GM20431 (cell line): Measurements from ENCODE around the gene COQ8B.

Experiments
- in situ Hi-C: fragments of 300-500 bp; cut with MseI, MboI; formaldehyde crosslinking; loops from one replicate; pipeline ENCODE4 v1.15.0; 2020; ENCODE audit warnings: low sequenced_read_pairs; ENCODE audit not compliant: unreplicated experiment

Gene COQ8B

DNA sequence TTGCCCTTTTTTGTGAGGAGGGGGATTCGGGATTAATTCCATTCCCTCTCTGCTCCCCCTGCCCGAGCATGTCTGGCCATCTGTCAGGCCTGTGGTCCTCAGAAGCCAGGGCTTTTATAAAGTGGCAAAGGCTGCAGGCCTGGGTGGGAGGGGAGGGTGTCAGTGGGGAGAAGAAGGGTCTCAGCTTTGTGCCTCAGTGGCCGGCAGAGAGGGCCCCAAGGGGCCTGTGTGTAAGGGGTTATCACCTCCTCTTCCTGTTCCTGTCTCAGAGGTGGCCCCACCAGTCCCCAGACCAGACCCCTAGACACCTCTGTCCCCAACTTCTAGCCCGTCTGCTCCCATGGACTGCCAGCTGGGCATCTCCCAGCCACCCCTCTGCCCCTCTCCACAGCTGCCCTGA lies 22.8 kb downstream of the COQ8B start:
- in situ Hi-C loops: no loop called here

- in situ Hi-C loops: no loop called here
Measured at GRCh38 chr19:40693150-40693788, 23.4 kb downstream of the COQ8B start.

- in situ Hi-C loops: no loop called here
Measured at GRCh38 chr19:40692212-40692551, 24.5 kb downstream of the COQ8B start.

- in situ Hi-C loops: no loop called here
Measured at GRCh38 chr19:40691421-40692211, 25.1 kb downstream of the COQ8B start.

GRCh38 chr19:40690693-40691420 lies 25.8 kb downstream of the COQ8B start:
- in situ Hi-C loops: no loop called here

DNA sequence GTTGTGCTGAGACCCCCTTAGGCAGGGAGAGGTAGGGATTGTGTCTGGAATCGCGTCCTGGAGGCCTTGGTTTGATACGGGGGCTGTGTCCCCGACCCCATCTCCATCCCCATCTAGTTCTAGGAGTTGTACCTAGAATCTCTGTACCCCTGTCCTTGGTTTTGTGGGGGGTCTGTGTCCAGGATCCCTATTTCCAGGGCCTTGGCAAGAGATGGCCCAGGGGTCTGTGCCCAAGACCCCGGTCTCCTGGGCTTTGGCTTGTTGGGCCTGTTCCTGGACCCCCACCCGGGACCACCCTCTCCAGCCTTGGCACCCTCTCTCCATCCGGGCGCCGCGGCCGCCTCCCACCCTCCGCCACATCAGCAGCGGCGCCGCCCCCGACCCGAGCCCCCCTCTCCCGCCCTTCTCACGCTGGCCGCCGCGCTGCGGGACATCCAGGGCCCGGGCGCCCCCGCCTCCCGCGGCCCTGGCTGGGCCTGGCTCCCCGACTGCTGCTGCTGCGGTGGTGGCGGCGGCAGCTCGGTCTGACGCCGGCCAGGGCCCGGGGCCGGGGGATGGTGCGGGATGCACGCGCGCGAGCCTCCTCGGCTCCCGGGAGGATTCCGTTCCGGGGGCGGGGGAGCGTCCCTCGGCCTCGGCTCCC lies 26.5 kb downstream of the COQ8B start, which contains the start of gene NUMBL:
NUMBL (minus strand) TSS at position 602 of the 643 bp plus-strand sequence; CDS start at position 434, 168 bp downstream.
- in situ Hi-C loops: no loop called here

DNA sequence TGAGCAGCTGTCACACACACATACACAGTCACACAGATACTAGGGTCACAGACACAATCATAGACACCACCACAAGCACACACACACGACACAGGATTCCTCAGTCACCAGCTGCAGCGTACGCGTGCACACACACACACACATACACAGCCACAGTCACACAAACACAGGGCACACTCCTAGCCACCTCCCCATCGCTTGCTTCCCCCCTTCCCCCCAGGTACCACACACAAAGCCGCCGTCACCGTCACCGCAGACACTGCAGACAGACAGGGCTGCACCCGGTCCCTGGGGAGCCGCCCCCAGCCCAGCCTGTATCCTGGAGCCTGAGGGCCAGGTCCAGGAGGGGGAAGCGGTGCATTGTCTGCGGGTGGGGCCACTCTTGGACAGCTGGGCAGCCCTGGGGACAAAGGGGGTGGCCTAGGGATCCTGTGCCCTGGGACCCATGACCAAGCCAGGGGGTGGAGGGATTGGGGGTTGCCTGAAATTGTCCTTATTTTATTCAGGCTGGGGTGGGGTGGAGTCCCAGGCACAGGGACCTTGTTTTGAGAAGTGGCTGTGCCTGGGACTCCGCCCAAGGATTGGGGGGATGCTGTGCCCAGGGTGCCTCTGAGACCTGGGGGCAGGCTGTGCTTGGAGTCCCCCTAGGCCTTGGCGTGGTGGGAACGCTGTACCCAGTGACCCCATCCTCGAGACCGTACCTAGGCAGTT lies 27.2 kb downstream of the COQ8B start:
- in situ Hi-C loops: no loop called here

DNA sequence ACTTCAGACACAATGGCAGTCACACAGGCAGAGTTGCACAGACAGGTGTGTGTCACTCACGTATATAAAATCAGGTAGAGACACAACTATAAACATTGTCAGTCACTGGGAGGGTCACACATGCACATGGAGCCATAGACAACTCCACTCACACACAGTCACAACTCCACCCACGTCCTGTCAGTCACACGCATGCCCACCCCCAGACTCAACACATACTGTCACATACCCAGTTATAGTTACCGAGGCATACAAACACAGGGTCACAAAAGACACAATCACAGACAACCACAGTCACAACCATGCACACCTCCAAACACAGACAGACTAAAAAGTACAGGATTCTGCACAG lies 27.7 kb downstream of the COQ8B start:
- in situ Hi-C loops: no loop called here

DNA sequence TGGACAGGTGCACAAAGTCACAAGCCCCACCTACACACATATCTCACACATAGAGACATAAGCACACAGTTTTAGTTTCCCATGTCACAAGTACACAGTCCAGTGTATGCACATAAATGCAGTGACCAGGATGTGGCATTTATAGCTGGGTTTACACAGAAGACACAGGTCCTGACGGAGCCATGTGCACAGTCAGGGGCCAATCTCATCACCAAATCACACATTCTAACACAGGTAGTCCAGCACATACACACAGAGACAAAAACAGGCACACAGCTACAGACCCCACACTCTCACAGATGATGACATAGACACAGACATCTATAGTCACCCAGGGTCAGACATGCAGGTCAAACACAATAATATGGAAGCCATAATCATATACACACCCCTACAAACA lies 28.4 kb downstream of the COQ8B start:
- in situ Hi-C loops: no loop called here

DNA sequence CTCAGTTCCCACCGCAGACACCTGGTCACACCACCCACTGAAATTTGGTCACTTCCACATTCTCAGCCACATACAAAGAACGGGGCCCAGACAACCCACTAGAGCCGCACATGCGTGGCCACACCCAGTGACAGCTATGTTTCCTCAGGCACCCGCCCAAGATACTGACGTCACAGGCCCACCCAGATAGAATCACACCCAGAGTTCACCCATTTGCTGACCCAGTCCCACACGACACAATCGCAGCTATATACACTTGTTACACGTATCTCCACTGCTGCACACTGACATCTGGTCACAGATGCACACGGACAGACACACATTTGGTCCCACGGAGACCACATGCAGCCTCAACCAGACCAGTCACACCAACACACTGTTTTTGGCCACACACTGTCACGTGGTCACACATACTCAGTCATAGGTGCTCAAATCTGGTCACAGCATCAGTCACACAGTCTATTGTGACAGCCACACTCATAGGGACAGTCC lies 29.1 kb downstream of the COQ8B start:
- in situ Hi-C loops: no loop called here

GRCh38 chr19:40686882-40687524 lies 29.7 kb downstream of the COQ8B start:
- in situ Hi-C loops: no loop called here

DNA sequence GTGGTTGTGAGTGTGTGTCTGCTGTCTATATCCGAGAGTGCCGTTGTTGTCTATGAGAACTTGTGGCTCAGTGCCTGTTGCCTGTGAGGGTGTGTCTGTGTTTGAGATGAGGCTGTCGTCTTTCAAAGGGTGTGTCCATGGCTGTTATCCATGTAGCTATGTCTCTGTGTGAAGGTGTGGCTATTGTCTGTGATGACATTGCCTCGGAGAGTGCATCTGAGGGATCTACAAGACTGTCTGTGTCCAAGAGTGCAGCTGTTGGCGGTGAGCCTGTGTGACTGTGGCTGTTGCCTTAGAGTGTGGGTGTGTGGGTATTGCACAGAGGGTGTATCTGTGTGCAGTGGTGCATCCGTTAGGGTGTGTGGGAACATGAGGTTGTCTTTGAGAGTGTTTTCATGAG lies 31.1 kb downstream of the COQ8B start:
- in situ Hi-C loops: no loop called here

DNA sequence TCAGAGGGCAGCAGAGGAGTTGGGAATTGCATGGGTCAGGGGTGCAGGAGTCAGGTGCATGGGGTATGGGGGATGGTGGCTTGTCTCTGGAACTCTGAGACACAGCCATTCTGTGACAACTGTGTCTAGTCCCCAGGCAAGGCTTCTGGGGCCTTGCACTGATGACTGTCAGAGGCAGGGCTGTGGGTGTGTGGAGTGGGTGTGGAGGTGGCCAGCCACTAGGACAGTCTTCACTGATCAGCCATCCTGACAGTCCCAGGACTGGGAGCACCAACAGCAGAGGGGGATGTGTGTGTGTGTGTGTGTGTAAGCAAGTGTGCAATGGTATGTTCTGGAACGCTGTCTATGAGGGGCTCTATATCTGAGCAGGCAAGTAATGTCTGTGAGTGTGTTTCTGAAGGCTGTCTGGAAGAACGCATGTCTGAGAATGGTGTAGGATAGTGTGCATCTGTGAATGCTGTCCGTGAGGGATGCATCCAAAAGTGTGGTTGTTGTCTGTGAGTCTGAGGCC lies 31.6 kb downstream of the COQ8B start:
- in situ Hi-C loops: no loop called here

DNA sequence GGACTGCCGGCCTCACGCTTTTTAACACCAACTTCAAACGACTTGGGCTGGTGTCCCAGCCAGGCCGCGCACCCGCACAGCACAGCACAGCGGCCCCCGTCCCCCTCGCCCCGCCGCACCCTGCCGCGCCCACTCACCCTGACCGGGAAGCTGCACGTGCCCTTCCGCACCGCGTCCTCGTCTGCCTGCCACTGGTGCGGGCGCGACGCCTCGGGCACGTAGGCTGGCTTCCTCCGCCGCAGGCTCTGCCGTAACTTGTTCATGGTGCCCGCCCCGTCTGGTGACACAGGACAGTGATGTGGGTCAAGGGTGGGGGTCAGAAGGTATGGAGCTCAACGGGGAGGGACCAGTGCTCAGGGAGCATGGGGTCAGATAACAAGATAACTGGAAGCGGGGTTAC lies 32.4 kb downstream of the COQ8B start:
- in situ Hi-C loops: no loop called here

GRCh38 chr19:40683437-40683836 lies 33.2 kb downstream of the COQ8B start:
- in situ Hi-C loops: no loop called here

GRCh38 chr19:40682431-40682964 lies 34.2 kb downstream of the COQ8B start:
- in situ Hi-C loops: no loop called here

GRCh38 chr19:40681039-40681438 lies 35.6 kb downstream of the COQ8B start:
- in situ Hi-C loops: no loop called here

DNA sequence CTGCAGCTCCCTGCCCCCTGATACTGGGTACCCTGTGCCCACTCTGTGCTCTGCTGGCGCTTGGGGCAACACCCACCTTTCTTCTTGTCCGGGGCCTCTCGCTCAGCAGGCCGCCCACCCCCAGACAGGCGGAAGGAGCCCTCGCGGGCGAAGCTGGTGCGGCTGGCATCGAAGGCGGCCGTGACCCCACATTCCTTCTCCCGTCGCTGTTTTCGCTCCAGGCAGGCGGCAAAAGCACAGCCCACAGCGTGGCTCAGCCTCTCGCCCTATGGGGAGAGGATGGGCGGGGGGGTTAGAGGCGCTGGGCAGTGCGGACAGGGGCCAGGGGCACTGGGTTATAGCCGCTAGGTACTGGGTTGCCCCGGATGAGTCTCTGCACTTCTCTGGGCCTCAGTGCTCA lies 39.5 kb downstream of the COQ8B start:
- in situ Hi-C loops: no loop called here

GRCh38 chr19:40674291-40674690 lies 42.4 kb downstream of the COQ8B start:
- in situ Hi-C loops: no loop called here
